Thyroid gland (tissue), 4 donors: ENCODE measurements around the gene CSTPP1.

Source experiments
- CTCF ChIP-seq, 6 experiments: fragments of 200-600 bp in 3 of 6; fragments of 450-650 bp in 3 of 6; sonication (generic) in 3 of 6; IDR thresholded peaks; one replicate each; pipeline ENCODE4 v1.5.1; 2016 to 2019; ENCODE audit warnings: antibody characterized with exemption in 6 of 6, mild to moderate bottlenecking in 2 of 6, inconsistent platforms in 1 of 6, moderate library complexity in 1 of 6
- POLR2A ChIP-seq, 2 donors: fragments of 450-650 bp; IDR thresholded peaks; one replicate each; pipeline ENCODE4 v1.6.1; 2017; ENCODE audit warnings: antibody characterized with exemption in 2 of 2, mild to moderate bottlenecking in 2 of 2, moderate library complexity in 1 of 2

DNA sequence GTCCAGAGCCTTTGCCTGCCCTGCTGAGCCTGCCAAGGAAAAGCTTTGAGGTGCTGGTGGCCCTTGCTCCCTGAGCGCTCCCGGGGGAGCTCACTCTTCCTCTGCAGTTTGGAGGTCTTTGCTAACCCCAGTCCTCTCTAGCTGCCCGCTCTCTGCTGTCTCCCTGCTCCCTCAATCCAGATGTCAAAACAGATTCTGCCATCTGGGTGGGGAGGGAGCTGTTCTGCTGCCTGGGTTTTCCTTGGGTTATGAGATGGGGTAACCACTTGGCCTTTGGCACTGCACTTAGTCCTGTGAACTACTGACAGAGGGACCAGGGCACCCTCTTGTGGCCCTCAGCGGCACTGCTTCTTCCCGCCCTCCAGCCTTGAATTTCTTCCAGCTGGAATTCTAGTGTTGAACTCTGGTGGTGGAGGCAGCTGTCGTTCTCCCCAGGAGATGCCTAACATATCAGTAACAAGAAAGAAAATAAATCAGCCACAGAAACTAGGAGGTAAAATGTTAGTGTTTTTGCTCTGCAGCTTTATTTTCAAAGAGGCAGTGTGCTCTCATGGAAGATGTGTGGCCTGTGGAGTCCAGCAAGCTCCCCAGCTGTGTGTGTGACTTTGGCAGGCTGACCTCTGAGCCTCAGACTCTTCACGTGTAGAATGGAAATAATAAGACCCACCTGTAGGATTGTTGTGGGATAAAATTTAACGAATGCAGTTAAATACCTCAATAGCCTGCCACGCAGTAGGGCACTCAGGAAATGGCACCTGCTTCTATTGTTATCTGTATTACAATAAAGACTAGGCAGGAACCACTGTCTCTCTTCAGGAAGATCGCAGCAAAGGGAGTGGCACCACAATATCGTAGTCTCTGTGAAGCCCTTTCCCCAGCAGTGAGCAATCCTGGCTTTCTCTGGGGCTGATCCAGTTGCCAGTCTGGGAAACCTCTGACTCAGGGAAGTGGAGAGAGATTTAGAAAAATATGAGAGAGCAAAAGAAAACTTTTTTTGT lies 216.7 kb downstream of the CSTPP1 start:
- peak; percentile 85 to 97 (median 94) for TF ChIP-seq CTCF (IDR thresholded peaks at IDR 0.05)
- no peak for TF ChIP-seq POLR2A (IDR thresholded peaks at IDR 0.05)
